ENCODE measurements around the gene LOXL4.

Gene LOXL4

DNA sequence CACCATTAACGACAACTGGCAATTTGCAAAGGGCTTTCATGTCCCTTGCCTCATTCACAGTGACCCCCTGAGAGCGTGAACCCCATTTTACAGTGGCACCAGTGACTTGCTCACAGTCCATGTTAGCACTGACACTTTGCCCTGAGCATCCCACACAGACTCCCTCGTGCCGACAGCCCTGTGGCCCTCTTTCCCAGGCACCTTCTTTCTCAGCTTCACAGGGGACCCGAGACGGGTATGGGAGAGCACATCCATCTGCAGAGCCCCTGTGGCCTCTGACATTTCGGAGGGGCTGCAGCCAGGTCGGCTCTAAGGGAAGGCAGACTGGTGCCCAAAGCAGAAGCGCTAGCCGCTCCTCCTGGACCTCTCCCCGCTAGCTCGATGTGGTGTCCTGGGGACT is 10.8 kb downstream of the LOXL4 start:
- TF ChIP-seq, protein P1, sequence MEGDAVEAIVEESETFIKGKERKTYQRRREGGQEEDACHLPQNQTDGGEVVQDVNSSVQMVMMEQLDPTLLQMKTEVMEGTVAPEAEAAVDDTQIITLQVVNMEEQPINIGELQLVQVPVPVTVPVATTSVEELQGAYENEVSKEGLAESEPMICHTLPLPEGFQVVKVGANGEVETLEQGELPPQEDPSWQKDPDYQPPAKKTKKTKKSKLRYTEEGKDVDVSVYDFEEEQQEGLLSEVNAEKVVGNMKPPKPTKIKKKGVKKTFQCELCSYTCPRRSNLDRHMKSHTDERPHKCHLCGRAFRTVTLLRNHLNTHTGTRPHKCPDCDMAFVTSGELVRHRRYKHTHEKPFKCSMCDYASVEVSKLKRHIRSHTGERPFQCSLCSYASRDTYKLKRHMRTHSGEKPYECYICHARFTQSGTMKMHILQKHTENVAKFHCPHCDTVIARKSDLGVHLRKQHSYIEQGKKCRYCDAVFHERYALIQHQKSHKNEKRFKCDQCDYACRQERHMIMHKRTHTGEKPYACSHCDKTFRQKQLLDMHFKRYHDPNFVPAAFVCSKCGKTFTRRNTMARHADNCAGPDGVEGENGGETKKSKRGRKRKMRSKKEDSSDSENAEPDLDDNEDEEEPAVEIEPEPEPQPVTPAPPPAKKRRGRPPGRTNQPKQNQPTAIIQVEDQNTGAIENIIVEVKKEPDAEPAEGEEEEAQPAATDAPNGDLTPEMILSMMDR (IDR thresholded peaks at IDR 0.05; ENCODE audit: borderline replicate concordance, control extremely low read depth, extremely low read depth, insufficient read depth, missing control alignments), result no peak
- DNase-seq (ENCODE audit: low spot score), result no peak
- in situ Hi-C loops (cut with MboI; ENCODE audit: low sequenced_read_pairs, unreplicated experiment), result no loop called here

DNA sequence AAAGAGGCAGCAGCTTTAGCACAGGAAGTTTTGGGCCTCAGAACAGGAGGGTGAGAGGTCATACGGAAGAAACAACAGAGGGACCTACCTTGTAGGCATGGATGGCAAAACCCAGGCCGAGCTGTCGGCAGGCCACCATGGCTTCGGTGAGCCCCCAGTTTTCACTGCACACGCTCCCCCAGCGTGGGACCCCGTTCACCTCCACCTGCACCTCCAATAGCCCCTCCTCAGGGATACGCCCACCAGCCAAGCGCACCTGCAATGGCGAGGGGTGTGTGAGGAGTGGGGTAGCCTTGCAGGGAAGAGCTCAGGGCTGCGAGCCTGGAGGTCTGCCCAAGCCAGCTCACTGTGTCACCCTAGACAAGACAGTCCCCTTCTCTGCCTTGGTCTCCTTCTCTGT is 11.3 kb downstream of the LOXL4 start:
- no peak for DNase-seq (ENCODE audit: low spot score)
- TF ChIP-seq, protein P1 (IDR thresholded peaks at IDR 0.05; ENCODE audit: borderline replicate concordance, control extremely low read depth, extremely low read depth, insufficient read depth, missing control alignments), result no peak
- in situ Hi-C loops (cut with MboI; ENCODE audit: low sequenced_read_pairs, unreplicated experiment), result no loop called here

- in situ Hi-C loops (cut with MboI; ENCODE audit: low sequenced_read_pairs, unreplicated experiment), result no loop called here
Measured at GRCh38 chr10:98255146-98255877, 12.7 kb downstream of the LOXL4 start.

GRCh38 chr10:98254234-98254974 is 13.6 kb downstream of the LOXL4 start:
- TF ChIP-seq, protein P1 (IDR thresholded peaks at IDR 0.05; ENCODE audit: borderline replicate concordance, control extremely low read depth, extremely low read depth, insufficient read depth, missing control alignments), result no peak
- in situ Hi-C loops (cut with MboI; ENCODE audit: low sequenced_read_pairs, unreplicated experiment), result no loop called here
- no peak for DNase-seq (ENCODE audit: low spot score)

More at GRCh38 chr10:98255146-98255877, 12.7 kb downstream of the LOXL4 start:
- no peak for DNase-seq (ENCODE audit: low spot score)
- TF ChIP-seq, protein P1 (IDR thresholded peaks at IDR 0.05; ENCODE audit: borderline replicate concordance, control extremely low read depth, extremely low read depth, insufficient read depth, missing control alignments), result no peak

GRCh38 chr10:98253499-98253898 is 14.5 kb downstream of the LOXL4 start:
- in situ Hi-C loops (cut with MboI; ENCODE audit: low sequenced_read_pairs, unreplicated experiment), result no loop called here
- TF ChIP-seq, protein P1 (IDR thresholded peaks at IDR 0.05; ENCODE audit: borderline replicate concordance, control extremely low read depth, extremely low read depth, insufficient read depth, missing control alignments), result no peak
- no peak for DNase-seq (ENCODE audit: low spot score)

- in situ Hi-C loops (cut with MboI; ENCODE audit: low sequenced_read_pairs, unreplicated experiment), result no loop called here
- no peak for DNase-seq (ENCODE audit: low spot score)
- TF ChIP-seq, protein P1 (IDR thresholded peaks at IDR 0.05; ENCODE audit: borderline replicate concordance, control extremely low read depth, extremely low read depth, insufficient read depth, missing control alignments), result no peak
Measured at GRCh38 chr10:98252464-98252863, 15.5 kb downstream of the LOXL4 start.

All from GM13976 (cell line).